Measurements from ENCODE around the gene CREB3L2.
"Not testable (repeated sequence)": the region's sequence is repeated elsewhere in the genome, so short reads cannot be mapped to it uniquely, and the experiment has no call there.

The CREB3L2 gene

GRCh38 chr7:137839903-137840779 is 161.7 kb downstream of the CREB3L2 start:
- TF ChIP-seq CTCF (IDR thresholded peaks at IDR 0.05; ENCODE audit: extremely low read depth, missing control alignments), result no peak

DNA sequence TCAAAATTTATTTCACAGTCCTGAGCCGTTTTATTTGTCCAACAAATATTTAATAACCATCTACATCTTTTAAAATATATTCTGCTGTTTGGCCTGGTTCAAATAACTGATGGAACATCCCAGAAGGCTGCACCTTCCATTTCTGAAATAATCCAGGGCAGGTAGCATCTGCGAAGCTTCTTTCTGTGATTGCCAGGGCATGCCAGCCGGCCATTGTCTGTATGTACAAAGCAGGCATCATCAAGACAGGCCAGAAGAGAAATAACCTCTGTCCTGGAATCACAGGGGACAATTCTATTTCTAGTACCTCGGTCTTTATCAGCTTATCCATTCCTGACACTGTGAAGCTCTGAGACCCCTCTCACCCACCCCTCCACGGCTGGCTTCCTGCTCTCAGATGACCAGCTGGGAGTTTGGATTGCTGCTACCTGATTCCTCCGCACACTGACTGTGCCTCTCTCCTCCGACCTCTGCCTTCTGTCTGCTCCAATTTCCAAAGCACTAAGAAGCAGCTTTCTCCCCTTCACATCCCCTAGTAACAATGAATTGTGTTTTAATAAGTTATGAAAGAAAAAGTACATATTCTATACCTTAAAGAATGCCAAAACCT is 163.1 kb downstream of the CREB3L2 start:
- no peak for DNase-seq (ENCODE audit: low spot score)
- TF ChIP-seq CTCF (IDR thresholded peaks at IDR 0.05; ENCODE audit: extremely low read depth, missing control alignments), result no peak

More at GRCh38 chr7:137839903-137840779, 161.7 kb downstream of the CREB3L2 start:
- no peak for DNase-seq (ENCODE audit: low spot score)

DNA sequence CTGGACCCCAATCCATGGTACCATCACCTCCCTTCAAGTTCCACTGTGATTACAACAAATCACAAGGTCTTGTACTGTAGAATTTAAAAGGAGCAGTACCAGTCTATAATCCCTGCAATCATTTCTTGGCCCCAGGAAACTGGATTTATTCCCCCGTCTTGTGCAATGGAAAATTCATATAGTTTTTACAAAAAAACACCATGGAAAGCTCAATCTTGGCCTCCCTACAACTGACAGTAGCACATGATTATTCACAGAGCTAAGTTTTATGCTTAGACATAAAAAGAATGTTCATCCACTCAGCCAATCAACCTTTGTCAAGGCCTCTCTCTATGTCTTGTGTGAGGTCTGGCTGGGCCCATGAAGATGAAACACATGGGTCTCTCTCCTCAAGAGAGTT is 165.3 kb downstream of the CREB3L2 start:
- no peak for TF ChIP-seq CTCF (IDR thresholded peaks at IDR 0.05; ENCODE audit: extremely low read depth, missing control alignments)

DNA sequence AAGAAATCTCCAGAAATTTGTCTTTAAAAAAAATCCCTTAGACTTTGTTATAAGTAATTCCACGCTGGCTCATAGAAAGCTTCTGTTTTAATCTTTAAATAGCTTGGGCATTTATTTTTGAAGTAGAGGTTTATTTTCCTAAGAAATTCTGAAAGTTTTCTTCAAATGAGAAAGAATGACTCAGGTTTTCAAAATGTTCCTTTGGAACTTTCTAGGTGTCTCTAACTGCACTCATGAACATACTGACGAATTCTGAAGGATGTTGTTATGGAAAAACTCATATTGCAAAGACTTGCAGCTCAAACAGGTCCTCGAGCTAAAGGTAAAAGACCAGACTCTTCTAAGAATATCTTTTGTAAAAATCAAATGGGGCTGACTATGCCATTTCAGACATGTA is 165.8 kb downstream of the CREB3L2 start:
- no peak for TF ChIP-seq CTCF (IDR thresholded peaks at IDR 0.05; ENCODE audit: extremely low read depth, missing control alignments)
- no peak for DNase-seq (ENCODE audit: low spot score)

More for the DNA sequence above, 165.3 kb downstream of the CREB3L2 start:
- no peak for DNase-seq (ENCODE audit: low spot score)

DNA sequence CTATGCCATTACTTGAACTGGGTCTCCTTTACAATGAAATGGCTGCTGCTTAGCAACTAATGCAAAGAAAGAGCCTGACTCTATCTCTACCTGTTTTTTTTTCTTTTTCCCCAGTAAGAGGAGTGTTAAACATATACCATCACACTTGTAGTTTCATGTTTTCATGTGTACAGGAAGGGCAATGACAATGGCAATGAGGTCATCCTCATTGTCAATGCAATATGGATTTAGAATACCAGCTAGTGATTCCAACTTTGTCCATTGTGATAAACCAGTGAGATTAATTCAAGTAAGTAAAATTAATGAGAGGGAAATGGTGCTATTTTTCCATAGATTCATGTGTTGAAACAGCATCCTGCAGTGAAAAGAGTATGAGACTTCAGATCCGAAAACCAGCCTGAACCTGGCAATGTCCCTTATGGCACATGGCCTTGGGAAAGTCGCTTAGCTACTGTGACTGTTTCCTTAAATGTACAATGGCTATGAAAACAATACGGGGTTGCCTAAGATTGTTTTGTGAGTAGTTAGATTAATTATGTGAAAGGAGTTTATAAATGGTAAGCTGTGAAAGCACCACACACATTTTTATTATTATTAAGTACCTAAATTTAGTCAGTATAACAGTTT is 166.3 kb downstream of the CREB3L2 start:
- DNase-seq (ENCODE audit: low spot score), result no peak
- no peak for TF ChIP-seq CTCF (IDR thresholded peaks at IDR 0.05; ENCODE audit: extremely low read depth, missing control alignments)

DNA sequence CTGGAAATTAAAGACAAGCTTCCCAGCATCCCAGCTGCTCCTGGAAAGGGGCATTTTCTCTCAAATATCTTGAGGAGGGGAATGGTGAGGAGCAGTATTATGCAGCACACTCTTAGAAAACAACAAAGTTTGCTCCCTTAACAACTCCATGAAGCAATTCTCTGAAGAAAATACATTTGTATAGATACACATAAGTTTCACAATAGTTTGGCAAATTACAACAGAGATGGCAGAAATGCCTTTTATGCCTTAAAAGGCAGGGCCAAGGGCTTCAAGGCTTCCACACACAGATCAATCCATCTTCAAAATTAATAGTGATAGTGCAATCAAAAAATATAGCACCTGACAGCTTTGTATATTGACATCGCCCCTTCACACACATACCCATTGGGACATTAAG is 167.3 kb downstream of the CREB3L2 start:
- no peak for TF ChIP-seq CTCF (IDR thresholded peaks at IDR 0.05; ENCODE audit: extremely low read depth, missing control alignments)
- no peak for DNase-seq (ENCODE audit: low spot score)

DNA sequence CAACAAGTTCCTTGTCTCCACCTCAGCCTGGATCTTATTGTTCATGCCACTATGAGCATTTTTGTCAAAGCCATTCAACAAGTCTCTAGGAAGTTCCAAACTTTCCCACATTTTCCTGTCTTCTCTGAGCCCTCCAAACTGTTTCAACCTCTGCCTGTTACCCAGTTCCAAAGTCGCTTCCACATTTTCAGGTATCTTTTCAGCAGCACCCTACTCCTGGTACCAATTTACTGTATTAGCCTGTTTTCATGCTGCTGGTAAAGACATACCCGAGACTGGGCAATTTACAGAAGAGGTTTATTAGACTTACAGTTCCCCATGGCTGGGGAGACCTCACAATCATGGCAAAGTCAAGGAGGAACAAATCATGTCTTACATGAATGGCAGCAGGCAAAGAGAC is 168.9 kb downstream of the CREB3L2 start:
- DNase-seq (ENCODE audit: low spot score), result not testable (repeated sequence)
